HepG2 (cell line): ENCODE results near the gene THOC6. TPM values are rescaled to one million over a fixed set of nuclear protein-coding genes. Genes with fewer than 3 reads are reported as not detected.

ENCODE experiments used
- FIP1L1 ChIP-seq: fragments of 200-400 bp; formaldehyde crosslinking; IDR thresholded peaks from 2 replicates; pipeline ENCODE4 v1.6.1; 2018; ENCODE audit warnings: low read depth, mild to moderate bottlenecking, low read length, moderate library complexity, borderline replicate concordance; ENCODE audit not compliant: insufficient read depth
- FOXK1 ChIP-seq: sonication (generic); formaldehyde crosslinking; IDR thresholded peaks from 2 replicates; pipeline ENCODE4 v1.4.0; 2020; ENCODE audit warnings: low read depth, missing genetic modification reagents, borderline replicate concordance
- GABPA ChIP-seq, 2 experiments: IDR thresholded peaks; 2 replicates each; pipeline ENCODE4 v1.6.1; 2011 to 2016; ENCODE audit warnings: low read depth in 2 of 2, low read length in 1 of 2, missing biosample characterization in 1 of 2, missing genetic modification characterization in 1 of 2
- HNF1A ChIP-seq, 2 experiments: sonication (generic) in 1 of 2; formaldehyde crosslinking in 1 of 2; IDR thresholded peaks; 2 replicates each; pipeline versions ENCODE4 v1.4.0 to v1.6.1; 2016 to 2020; ENCODE audit warnings: borderline replicate concordance in 1 of 2, low read depth in 1 of 2, mild to moderate bottlenecking in 1 of 2, missing genetic modification reagents in 1 of 2
- KDM5B ChIP-seq: sonication (generic); formaldehyde crosslinking; IDR thresholded peaks from 2 replicates; pipeline ENCODE4 v1.4.0; 2020; ENCODE audit warnings: missing genetic modification reagents, mild to moderate bottlenecking, borderline replicate concordance
- KLF6 ChIP-seq: IDR thresholded peaks from 2 replicates; pipeline ENCODE4 v1.8.0; 2016; ENCODE audit warnings: missing biosample characterization, missing genetic modification reagents
- MXI1 ChIP-seq: IDR thresholded peaks from 3 replicates; pipeline ENCODE4 v1.6.1; 2012; ENCODE audit warnings: low read depth, low read length, inconsistent platforms, borderline replicate concordance
- SAP130 ChIP-seq: IDR thresholded peaks from 2 replicates; pipeline ENCODE4 v1.6.1; 2016; ENCODE audit warnings: low read depth
- SMC3 ChIP-seq: IDR thresholded peaks from 2 replicates; pipeline ENCODE4 v1.6.1; 2011; ENCODE audit warnings: low read length, improper control_type of control experiment
- SNRNP70 ChIP-seq: fragments of 200-400 bp; formaldehyde crosslinking; IDR thresholded peaks from 2 replicates; pipeline ENCODE4 v1.6.1; 2017; ENCODE audit warnings: mild to moderate bottlenecking, low read depth, low read length, moderate library complexity
- THAP11 ChIP-seq: IDR thresholded peaks from 2 replicates; pipeline ENCODE4 v1.6.1; 2016; ENCODE audit warnings: missing biosample characterization, missing genetic modification reagents
- ZNF17 ChIP-seq: sonication (generic); formaldehyde crosslinking; IDR thresholded peaks from 2 replicates; pipeline ENCODE4 v1.5.0; 2020; ENCODE audit warnings: mild to moderate bottlenecking, missing genetic modification reagents
- ZNF234 ChIP-seq: sonication (generic); formaldehyde crosslinking; conservative IDR thresholded peaks from 2 replicates; pipeline ENCODE4 v1.5.1; 2020; ENCODE audit warnings: mild to moderate bottlenecking, missing genetic modification reagents
- ZNF460 ChIP-seq: sonication (generic); formaldehyde crosslinking; IDR thresholded peaks from 2 replicates; pipeline ENCODE4 v1.5.1; 2020; ENCODE audit warnings: missing genetic modification reagents, mild to moderate bottlenecking, borderline replicate concordance
- ZNF556 ChIP-seq: sonication (generic); formaldehyde crosslinking; IDR thresholded peaks from 2 replicates; pipeline ENCODE4 v1.4.0; 2020; ENCODE audit warnings: mild to moderate bottlenecking, missing genetic modification reagents, borderline replicate concordance
- ZSCAN20 ChIP-seq: sonication (generic); formaldehyde crosslinking; IDR thresholded peaks from 2 replicates; pipeline ENCODE4 v1.4.0; 2020; ENCODE audit warnings: missing genetic modification reagents, mild to moderate bottlenecking, borderline replicate concordance
- polyA plus RNA-seq, 8 experiments: library from polyadenylated mRNA; depleted of rRNA in 3 of 8; stranded (reverse) in 7 of 8; unstranded in 1 of 8; fragments of >200 nt; fragmentation: Illumina TruSeq in 4 of 8; extraction: Trizol in 4 of 8; gene quantifications; 2 replicates each; pipeline versions ENCODE4 v1.2.1 to v1.2.3, GENCODE V29; 2011 to 2016; ENCODE audit warnings: low read depth in 4 of 8, missing spikeins in 1 of 8, mixed read lengths in 1 of 8; ENCODE audit not compliant: insufficient read depth in 1 of 8
- total RNA-seq, 5 experiments: library from RNA; depleted of rRNA; stranded (reverse); fragments of >200 nt; fragmentation: Illumina TruSeq; extraction: Trizol; gene quantifications; 2 replicates each; pipeline ENCODE4 v1.2.3, GENCODE V29; 2016; ENCODE audit warnings: low read depth in 1 of 5
- TF ChIP-seq, protein P1 (sequence below): IDR thresholded peaks from 2 replicates; pipeline ENCODE4 v1.6.1; 2016; ENCODE audit warnings: low read depth
- TF ChIP-seq, protein P2 (sequence below): fragments of 450-650 bp; IDR thresholded peaks from 2 replicates; pipeline ENCODE4 v1.6.1; 2016

Gene THOC6
- total and polyA plus RNA-seq, 2 of the 13 experiments (the other 11 are each of a cell fraction or from before 2014, with no cell fraction given), result 32.1 to 37.0 TPM

DNA sequence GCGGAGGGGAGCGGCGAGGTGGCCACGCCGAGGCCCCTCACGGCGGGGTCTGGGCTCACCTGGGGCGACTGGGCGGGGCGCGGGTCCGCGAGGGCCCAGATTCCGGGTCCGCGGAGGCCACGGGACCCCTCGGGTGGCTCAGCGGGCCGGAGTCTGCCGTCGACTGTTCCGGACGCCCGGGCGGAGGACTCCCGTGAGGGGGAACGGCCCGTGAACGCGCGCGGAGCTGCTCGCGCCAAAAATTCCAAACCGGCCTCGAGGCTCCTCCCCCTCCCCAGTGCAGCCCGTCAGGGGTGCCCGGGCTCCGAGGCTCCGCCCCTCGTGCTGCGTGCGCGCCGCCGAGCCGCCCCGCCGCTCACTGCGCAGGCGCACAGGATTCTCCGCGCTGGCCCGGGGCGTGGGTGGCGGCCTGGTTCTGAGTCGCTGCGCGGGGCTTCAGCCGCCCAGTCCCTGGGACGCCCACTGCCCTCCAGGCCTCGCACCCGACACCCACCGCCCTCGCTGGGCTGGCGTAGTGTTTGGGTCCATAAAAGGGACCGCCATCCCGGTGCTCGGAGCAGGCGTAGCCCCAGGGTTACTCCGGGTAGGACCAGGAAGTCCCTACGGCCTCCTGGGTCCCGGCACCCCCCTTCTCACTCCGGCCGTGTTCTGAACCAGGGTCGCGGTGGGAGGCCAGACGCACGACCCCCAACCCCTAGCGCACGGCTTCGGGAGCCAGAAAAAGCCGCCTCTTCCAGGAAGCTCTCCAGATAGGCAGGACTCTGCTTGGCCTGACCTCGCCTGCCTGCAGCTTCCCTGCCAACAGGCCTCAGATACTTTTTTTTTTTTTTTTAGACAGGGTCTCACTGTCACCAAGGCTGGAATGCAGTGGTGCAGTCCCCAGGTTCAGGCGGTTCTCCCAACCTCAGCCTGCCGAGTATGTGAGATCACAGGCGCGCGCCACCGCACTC, 43.3 kb upstream of the THOC6 start, which contains the start of gene PKMYT1 (continued):
- TF ChIP-seq, protein P1, sequence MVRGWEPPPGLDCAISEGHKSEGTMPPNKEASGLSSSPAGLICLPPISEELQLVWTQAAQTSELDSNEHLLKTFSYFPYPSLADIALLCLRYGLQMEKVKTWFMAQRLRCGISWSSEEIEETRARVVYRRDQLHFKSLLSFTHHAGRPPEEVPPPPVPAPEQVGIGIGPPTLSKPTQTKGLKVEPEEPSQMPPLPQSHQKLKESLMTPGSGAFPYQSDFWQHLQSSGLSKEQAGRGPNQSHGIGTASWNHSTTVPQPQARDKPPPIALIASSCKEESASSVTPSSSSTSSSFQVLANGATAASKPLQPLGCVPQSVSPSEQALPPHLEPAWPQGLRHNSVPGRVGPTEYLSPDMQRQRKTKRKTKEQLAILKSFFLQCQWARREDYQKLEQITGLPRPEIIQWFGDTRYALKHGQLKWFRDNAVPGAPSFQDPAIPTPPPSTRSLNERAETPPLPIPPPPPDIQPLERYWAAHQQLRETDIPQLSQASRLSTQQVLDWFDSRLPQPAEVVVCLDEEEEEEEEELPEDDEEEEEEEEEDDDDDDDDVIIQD (CRISPR knock-in tag), result no peak
- peak; percentile 85; the same call in 1 of the 2 replicates for TF ChIP-seq SAP130 (CRISPR knock-in tag)
- TF ChIP-seq FIP1L1, result no peak
- TF ChIP-seq MXI1, result peak; percentile 84; the same call in 1 of the 3 replicates
- no peak for TF ChIP-seq FOXK1
- TF ChIP-seq SMC3, result no peak
- no peak for TF ChIP-seq ZNF556 (CRISPR knock-in tag)
- TF ChIP-seq ZNF234, result no peak
- TF ChIP-seq KLF6 (CRISPR knock-in tag), result 0 out of 2 replicates have a peak, but pooled peaks have one; percentile 34
- TF ChIP-seq, protein P2, sequence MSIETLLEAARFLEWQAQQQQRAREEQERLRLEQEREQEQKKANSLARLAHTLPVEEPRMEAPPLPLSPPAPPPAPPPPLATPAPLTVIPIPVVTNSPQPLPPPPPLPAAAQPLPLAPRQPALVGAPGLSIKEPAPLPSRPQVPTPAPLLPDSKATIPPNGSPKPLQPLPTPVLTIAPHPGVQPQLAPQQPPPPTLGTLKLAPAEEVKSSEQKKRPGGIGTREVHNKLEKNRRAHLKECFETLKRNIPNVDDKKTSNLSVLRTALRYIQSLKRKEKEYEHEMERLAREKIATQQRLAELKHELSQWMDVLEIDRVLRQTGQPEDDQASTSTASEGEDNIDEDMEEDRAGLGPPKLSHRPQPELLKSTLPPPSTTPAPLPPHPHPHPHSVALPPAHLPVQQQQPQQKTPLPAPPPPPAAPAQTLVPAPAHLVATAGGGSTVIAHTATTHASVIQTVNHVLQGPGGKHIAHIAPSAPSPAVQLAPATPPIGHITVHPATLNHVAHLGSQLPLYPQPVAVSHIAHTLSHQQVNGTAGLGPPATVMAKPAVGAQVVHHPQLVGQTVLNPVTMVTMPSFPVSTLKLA, result peak; percentile 40; the same call in 1 of the 2 replicates
- TF ChIP-seq KDM5B (CRISPR knock-in tag), result no peak; the same call in none of the 2 replicates
- TF ChIP-seq SNRNP70, result no peak
- no peak for TF ChIP-seq GABPA (IDR thresholded peaks at IDR 0.05; ENCODE audit: low read depth, low read length)
- TF ChIP-seq GABPA (CRISPR knock-in tag; IDR thresholded peaks at IDR 0.05; ENCODE audit: low read depth), result no peak
- no peak for TF ChIP-seq HNF1A (IDR thresholded peaks at IDR 0.05; ENCODE audit: low read depth)
- TF ChIP-seq HNF1A (CRISPR knock-in tag; IDR thresholded peaks at IDR 0.05; ENCODE audit: borderline replicate concordance), result peak; percentile 37; the same call in 1 of the 2 replicates
- no peak for TF ChIP-seq ZNF460 (CRISPR knock-in tag)
- TF ChIP-seq ZSCAN20, result peak; percentile 34; the same call in 1 of the 2 replicates
- TF ChIP-seq ZNF17 (CRISPR knock-in tag), result no peak; the same call in 1 of the 2 replicates
- peak; percentile 47 for TF ChIP-seq THAP11
